Vagina (tissue), 2 donors: ENCODE data around the gene BIRC7.

Experiments used
- CTCF ChIP-seq, 3 experiments: fragments of 450-650 bp in 2 of 3; fragments of 200-600 bp in 1 of 3; sonication (generic) in 1 of 3; IDR thresholded peaks; one replicate each; pipeline ENCODE4 v1.5.1; 2017 to 2019; ENCODE audit warnings: antibody characterized with exemption in 3 of 3, mild to moderate bottlenecking in 2 of 3, moderate library complexity in 2 of 3
- POLR2AphosphoS5 ChIP-seq, 2 donors: sonication (generic); formaldehyde crosslinking; IDR thresholded peaks; one replicate each; pipeline ENCODE4 v1.9.0; 2017; ENCODE audit warnings: antibody characterized with exemption in 2 of 2, mild to moderate bottlenecking in 2 of 2, low read depth in 1 of 2; ENCODE audit not compliant: insufficient read depth in 1 of 2

- TF ChIP-seq CTCF (IDR thresholded peaks at IDR 0.05) (no peak), POLR2AphosphoS5 (IDR thresholded peaks at IDR 0.05; ENCODE audit: insufficient read depth in 1 of 2, low read depth in 1 of 2) (no peak)
These were observed 31.3 kb upstream of the BIRC7 start for GRCh38 chr20:63204362-63204761.
